Activated T-cell treated with anti-CD3 and anti-CD28 coated beads, Interleukin-2, amount 50 U/mL, for 72 hours (primary cell): ENCODE results near the gene FAM20C. TPM values are rescaled to one million over a fixed set of nuclear protein-coding genes. Genes with fewer than 3 reads are reported as not detected.

ENCODE experiments used
- ATAC-seq, 2 donors: fragments of 150-1000 bp; cut with Tn5 transposase; replicated peaks in 1 of 2; 2 replicates each; pipeline ENCODE4 v1.10.0; 2021; ENCODE audit warnings: moderate library complexity in 2 of 2, mild to moderate bottlenecking in 1 of 2
- DNase-seq, 2 donors: peaks; one replicate each; pipeline ENCODE4 v3.0.0; 2021 to 2022; ENCODE audit warnings: mixed read lengths in 1 of 2
- H3K27ac Mint-ChIP-seq: one replicate; pipeline ENCODE4 v1.8.0; 2022; ENCODE audit warnings: mild to moderate bottlenecking, moderate library complexity, mixed read lengths
- H3K27me3 Mint-ChIP-seq: one replicate; pipeline ENCODE4 v1.8.0; 2022; ENCODE audit warnings: low read depth, mixed read lengths
- H3K36me3 Mint-ChIP-seq, 2 donors: one replicate each; pipeline ENCODE4 v1.8.0; 2022; ENCODE audit warnings: mixed read lengths in 2 of 2, mild to moderate bottlenecking in 1 of 2; ENCODE audit not compliant: insufficient read depth in 2 of 2
- H3K4me1 Mint-ChIP-seq: one replicate; pipeline ENCODE4 v1.8.0; 2022; ENCODE audit warnings: low read depth, mixed read lengths
- H3K4me3 Mint-ChIP-seq, 2 donors: one replicate each; pipeline ENCODE4 v1.8.0; 2022; ENCODE audit warnings: mild to moderate bottlenecking in 2 of 2, mixed read lengths in 2 of 2, moderate library complexity in 2 of 2
- H3K9me3 Mint-ChIP-seq, 2 donors: one replicate each; pipeline ENCODE4 v1.8.0; 2022; ENCODE audit warnings: mixed read lengths in 2 of 2
- total RNA-seq, 2 donors: library from RNA; stranded (reverse); gene quantifications; one replicate each; pipeline ENCODE4 v1.2.3, GENCODE V29; 2022

FAM20C gene
- total RNA-seq, 2 donors from 2014 or later, result 0.12 TPM; not detected in 1

DNA sequence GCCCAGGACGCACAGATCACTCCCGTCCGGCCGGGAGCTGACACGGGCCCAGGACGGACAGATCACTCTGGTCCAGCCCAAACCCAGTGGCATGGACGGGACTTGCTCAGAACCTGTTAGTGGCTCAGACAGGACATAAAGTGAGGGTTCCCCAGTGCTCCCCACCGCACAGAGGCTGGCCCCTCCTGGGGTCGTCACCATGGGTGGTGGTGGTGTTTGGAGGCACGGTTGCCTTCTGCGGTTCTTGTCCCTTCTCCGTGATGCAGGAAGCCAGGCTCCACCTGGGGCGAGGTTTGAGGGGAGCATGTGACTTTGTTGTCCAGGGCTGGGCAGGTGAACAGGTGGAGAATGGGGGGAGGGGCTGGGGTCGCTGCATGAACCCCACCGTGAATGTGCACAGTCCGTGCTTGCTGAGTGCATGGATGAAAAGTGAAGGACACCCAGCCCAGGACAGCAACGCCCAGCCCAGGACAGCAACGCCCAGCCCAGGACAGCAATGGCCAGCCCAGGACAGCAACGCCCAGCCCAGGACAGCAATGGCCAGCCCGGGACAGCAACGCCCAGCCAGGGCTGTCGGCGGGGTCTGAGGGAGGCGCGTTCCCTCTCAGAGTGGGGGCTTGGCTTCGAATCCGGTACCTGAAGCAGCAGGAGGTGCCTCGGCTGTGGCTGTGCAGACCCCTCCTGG lies 26.7 kb downstream of the FAM20C start:
- Mint-ChIP-seq H3K27me3 (no peaks in the 10 kb centered on the region), H3K9me3 (no peaks in the 10 kb centered on the region), H3K4me1 (no peaks in the 10 kb centered on the region), H3K27ac (no peak overlapping the region), H3K4me3 (no peak overlapping the region), H3K36me3 (no peaks in the 10 kb centered on the region)
- ATAC-seq, result no peak
- DNase-seq, result no peak

GRCh38 chr7:219581-220150 lies 27.3 kb downstream of the FAM20C start:
- H3K9me3 Mint-ChIP-seq, result no peaks in the 10 kb centered on the region

GRCh38 chr7:220151-220841 lies 27.9 kb downstream of the FAM20C start:
- H3K9me3 Mint-ChIP-seq, result no peaks in the 10 kb centered on the region
- H3K27ac Mint-ChIP-seq, result no peak overlapping the region
- H3K36me3 Mint-ChIP-seq, result no peaks in the 10 kb centered on the region
- DNase-seq (no peak), ATAC-seq (no peak)
- no peaks in the 10 kb centered on the region for H3K4me1 Mint-ChIP-seq
- no peaks in the 10 kb centered on the region for H3K27me3 Mint-ChIP-seq
- H3K4me3 Mint-ChIP-seq, result no peak overlapping the region

More at GRCh38 chr7:219581-220150, 27.3 kb downstream of the FAM20C start:
- Mint-ChIP-seq H3K27me3 (no peaks in the 10 kb centered on the region), H3K36me3 (no peaks in the 10 kb centered on the region), H3K4me3 (no peak overlapping the region), H3K4me1 (no peaks in the 10 kb centered on the region), H3K27ac (no peak overlapping the region)
- DNase-seq, result no peak
- ATAC-seq, result no peak

- ATAC-seq, result no peak
- Mint-ChIP-seq H3K4me1 (no peaks in the 10 kb centered on the region), H3K36me3 (no peaks in the 10 kb centered on the region), H3K9me3 (no peaks in the 10 kb centered on the region), H3K4me3 (no peak overlapping the region), H3K27me3 (no peaks in the 10 kb centered on the region), H3K27ac (no peak overlapping the region)
- no peak for DNase-seq
Measured at GRCh38 chr7:221978-222715, 29.8 kb downstream of the FAM20C start.

GRCh38 chr7:222716-223041 lies 30.3 kb downstream of the FAM20C start:
- ATAC-seq, result no peak
- no peak overlapping the region for H3K4me3 Mint-ChIP-seq
- H3K27ac Mint-ChIP-seq, result no peak overlapping the region
- no peaks in the 10 kb centered on the region for H3K4me1 Mint-ChIP-seq
- H3K27me3 Mint-ChIP-seq, result no peaks in the 10 kb centered on the region
- no peaks in the 10 kb centered on the region for H3K36me3 Mint-ChIP-seq
- H3K9me3 Mint-ChIP-seq, result no peaks in the 10 kb centered on the region
- no peak for DNase-seq

GRCh38 chr7:223118-223800 lies 30.9 kb downstream of the FAM20C start:
- ATAC-seq, result no peak

DNA sequence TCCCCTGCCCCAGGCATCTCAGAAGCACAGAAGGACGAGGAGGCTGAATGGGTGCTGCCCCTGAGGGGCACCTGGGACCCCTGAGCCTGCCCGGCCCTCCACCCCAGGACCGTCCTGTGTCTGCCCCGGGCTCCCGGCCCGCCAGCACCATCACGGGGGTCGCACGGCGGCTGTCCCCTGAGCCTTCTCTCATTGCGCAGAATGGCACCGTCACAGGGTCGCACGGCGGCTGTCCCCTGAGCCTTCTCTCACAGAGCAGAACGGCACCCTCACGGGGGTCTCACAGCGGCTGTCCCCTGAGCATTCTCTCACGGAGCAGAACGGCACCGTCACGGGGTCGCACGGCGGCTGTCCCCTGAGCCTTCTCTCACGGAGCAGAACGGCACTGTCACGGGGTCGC lies 31.5 kb downstream of the FAM20C start:
- Mint-ChIP-seq H3K9me3 (no peaks in the 10 kb centered on the region), H3K27me3 (no peaks in the 10 kb centered on the region), H3K36me3 (no peaks in the 10 kb centered on the region), H3K27ac (no peak overlapping the region), H3K4me1 (no peaks in the 10 kb centered on the region), H3K4me3 (no peak overlapping the region)
- ATAC-seq (no peak), DNase-seq (no peak)

More at GRCh38 chr7:223118-223800, 30.9 kb downstream of the FAM20C start:
- H3K27me3 Mint-ChIP-seq, result no peaks in the 10 kb centered on the region
- no peaks in the 10 kb centered on the region for H3K36me3 Mint-ChIP-seq
- H3K9me3 Mint-ChIP-seq, result no peaks in the 10 kb centered on the region
- no peak overlapping the region for H3K4me3 Mint-ChIP-seq
- DNase-seq, result no peak
- no peak overlapping the region for H3K27ac Mint-ChIP-seq
- no peaks in the 10 kb centered on the region for H3K4me1 Mint-ChIP-seq

- no peak for ATAC-seq
- no peak for DNase-seq
- Mint-ChIP-seq H3K4me1 (no peaks in the 10 kb centered on the region), H3K4me3 (no peak overlapping the region), H3K9me3 (no peaks in the 10 kb centered on the region), H3K27ac (no peak overlapping the region), H3K27me3 (no peaks in the 10 kb centered on the region), H3K36me3 (no peaks in the 10 kb centered on the region)
Measured at GRCh38 chr7:226281-226895, 34.0 kb downstream of the FAM20C start.

DNA sequence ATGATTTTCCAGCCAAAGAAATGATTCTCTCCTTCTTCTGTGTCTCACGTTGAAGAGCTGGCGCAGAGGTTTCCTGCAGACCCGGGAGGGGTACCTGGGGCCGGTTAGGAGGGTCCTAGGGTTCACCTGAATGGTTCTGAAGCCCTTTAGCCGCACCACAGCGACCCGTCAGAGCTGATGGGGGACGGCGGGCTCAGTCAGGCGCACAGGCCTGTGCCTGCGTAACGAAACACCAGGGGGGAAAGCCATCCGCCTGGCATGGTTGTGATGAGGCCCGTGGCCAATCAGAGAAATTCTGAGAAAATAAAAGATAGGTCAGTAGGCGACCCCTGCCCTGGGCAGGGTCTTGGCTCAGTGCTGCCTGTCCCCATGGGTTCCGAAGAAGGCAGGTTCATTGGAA lies 35.6 kb downstream of the FAM20C start:
- H3K36me3 Mint-ChIP-seq, result no peaks in the 10 kb centered on the region
- no peaks in the 10 kb centered on the region for H3K9me3 Mint-ChIP-seq
- H3K4me3 Mint-ChIP-seq, result no peak overlapping the region
- no peaks in the 10 kb centered on the region for H3K27me3 Mint-ChIP-seq
- no peak for ATAC-seq
- no peak overlapping the region for H3K27ac Mint-ChIP-seq
- no peak for DNase-seq
- no peaks in the 10 kb centered on the region for H3K4me1 Mint-ChIP-seq

GRCh38 chr7:228610-229009 lies 36.2 kb downstream of the FAM20C start:
- ATAC-seq (no peak), DNase-seq (no peak)
- no peak overlapping the region for H3K4me3 Mint-ChIP-seq
- H3K27me3 Mint-ChIP-seq, result no peaks in the 10 kb centered on the region
- H3K9me3 Mint-ChIP-seq, result no peaks in the 10 kb centered on the region
- H3K36me3 Mint-ChIP-seq, result no peaks in the 10 kb centered on the region
- no peaks in the 10 kb centered on the region for H3K4me1 Mint-ChIP-seq
- no peak overlapping the region for H3K27ac Mint-ChIP-seq

GRCh38 chr7:229184-229964 lies 37.0 kb downstream of the FAM20C start:
- Mint-ChIP-seq H3K36me3 (no peaks in the 10 kb centered on the region), H3K4me3 (no peak overlapping the region), H3K9me3 (no peaks in the 10 kb centered on the region), H3K27me3 (no peaks in the 10 kb centered on the region), H3K27ac (no peak overlapping the region), H3K4me1 (no peaks in the 10 kb centered on the region)
- DNase-seq, result no peak
- no peak for ATAC-seq

DNA sequence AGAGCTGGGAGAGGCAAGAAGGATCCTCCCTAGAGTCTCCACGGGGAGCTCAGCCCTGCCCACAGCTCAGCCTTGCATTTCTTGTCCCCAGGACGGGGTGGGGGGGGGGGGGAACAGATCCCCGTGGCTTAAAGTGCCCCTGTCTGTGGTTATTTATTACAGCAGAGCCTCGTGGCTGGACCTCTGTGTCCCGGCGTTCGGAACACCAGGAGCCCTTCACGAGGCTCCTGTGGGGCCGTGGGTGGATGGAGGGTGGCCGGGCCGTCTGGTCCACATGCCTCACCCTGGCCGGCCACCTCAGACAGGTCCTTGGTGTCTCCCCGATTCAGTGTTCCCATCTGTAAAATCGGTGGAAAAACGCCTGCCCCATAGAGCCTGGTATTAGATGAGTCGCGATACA lies 37.9 kb downstream of the FAM20C start:
- DNase-seq (no peak), ATAC-seq (no peak)
- Mint-ChIP-seq H3K27ac (no peak overlapping the region), H3K36me3 (no peaks in the 10 kb centered on the region), H3K9me3 (no peaks in the 10 kb centered on the region), H3K27me3 (no peaks in the 10 kb centered on the region), H3K4me1 (no peaks in the 10 kb centered on the region), H3K4me3 (no peak overlapping the region)
